Measurements from ENCODE around the gene RPUSD3. TPM values are rescaled to one million over a fixed set of nuclear protein-coding genes. Genes with fewer than 3 reads are reported as not detected.
A peak's percentile ranks its signal among the peaks of the same experiment; 100 is the strongest.

Gene RPUSD3
- total and polyA plus RNA-seq, 9 of the 15 experiments (the other 6 are each of a cell fraction or from before 2014, with no cell fraction given): 13.8 to 99.0 (median 59.3) TPM

DNA sequence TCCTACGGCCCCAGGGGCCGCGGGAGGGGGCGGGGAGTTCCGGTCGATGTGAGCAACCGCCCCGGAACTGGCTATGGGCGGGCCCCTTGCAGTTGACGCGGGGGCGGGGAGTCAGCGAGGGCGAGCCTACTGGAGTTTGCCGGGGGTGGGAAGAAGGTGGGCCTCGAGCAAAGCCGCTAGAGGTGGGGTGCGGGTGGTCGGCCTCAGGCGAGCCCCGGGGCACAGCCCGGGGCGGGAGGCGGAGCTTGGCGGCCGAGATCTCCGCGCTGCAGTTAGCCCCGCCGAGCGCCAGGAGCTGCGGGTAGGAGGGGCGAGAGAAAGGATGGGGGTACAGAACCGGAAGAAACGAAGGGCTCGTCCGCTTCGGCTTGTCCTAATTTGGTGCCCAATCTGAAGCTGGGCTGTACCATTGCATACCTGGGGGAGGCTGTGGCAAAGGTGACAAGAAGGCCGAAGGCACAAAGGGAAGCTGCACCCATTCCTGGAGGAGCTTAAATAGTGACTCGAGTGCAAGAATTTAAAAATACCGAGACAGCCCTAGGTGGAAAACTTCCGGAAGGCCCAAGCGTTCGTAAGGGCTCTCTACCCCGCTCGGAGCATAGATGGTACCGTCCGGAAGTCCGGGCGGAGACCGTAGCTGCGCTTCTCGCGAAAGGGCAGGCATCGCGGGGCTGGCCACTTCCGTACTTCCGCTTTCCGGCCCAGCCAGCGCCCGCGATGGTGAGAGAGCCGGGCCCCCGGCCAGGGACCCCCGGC, 51.2 kb downstream of the RPUSD3 start, which contains the start of the genes ARPC4 and TADA3 (continued):
- TF ChIP-seq, protein P1, sequence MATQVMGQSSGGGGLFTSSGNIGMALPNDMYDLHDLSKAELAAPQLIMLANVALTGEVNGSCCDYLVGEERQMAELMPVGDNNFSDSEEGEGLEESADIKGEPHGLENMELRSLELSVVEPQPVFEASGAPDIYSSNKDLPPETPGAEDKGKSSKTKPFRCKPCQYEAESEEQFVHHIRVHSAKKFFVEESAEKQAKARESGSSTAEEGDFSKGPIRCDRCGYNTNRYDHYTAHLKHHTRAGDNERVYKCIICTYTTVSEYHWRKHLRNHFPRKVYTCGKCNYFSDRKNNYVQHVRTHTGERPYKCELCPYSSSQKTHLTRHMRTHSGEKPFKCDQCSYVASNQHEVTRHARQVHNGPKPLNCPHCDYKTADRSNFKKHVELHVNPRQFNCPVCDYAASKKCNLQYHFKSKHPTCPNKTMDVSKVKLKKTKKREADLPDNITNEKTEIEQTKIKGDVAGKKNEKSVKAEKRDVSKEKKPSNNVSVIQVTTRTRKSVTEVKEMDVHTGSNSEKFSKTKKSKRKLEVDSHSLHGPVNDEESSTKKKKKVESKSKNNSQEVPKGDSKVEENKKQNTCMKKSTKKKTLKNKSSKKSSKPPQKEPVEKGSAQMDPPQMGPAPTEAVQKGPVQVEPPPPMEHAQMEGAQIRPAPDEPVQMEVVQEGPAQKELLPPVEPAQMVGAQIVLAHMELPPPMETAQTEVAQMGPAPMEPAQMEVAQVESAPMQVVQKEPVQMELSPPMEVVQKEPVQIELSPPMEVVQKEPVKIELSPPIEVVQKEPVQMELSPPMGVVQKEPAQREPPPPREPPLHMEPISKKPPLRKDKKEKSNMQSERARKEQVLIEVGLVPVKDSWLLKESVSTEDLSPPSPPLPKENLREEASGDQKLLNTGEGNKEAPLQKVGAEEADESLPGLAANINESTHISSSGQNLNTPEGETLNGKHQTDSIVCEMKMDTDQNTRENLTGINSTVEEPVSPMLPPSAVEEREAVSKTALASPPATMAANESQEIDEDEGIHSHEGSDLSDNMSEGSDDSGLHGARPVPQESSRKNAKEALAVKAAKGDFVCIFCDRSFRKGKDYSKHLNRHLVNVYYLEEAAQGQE (IDR thresholded peaks at IDR 0.05; ENCODE audit: borderline replicate concordance): no peak
- TF ChIP-seq, protein P1 (CRISPR knock-in tag; IDR thresholded peaks at IDR 0.05; ENCODE audit: low read depth): peak; percentile 56; the same call in 1 of the 2 replicates
- TF ChIP-seq MEF2A (IDR thresholded peaks at IDR 0.05; ENCODE audit: control insufficient read depth, low read depth, low read length): no peak
- TF ChIP-seq DDX20 (tag; IDR thresholded peaks at IDR 0.05; ENCODE audit: low read depth): no peak
- TF ChIP-seq E2F4 (CRISPR knock-in tag; IDR thresholded peaks at IDR 0.05; ENCODE audit: low read depth): no peak
- TF ChIP-seq ZNF311 (CRISPR knock-in tag; IDR thresholded peaks at IDR 0.05): no peak
- TF ChIP-seq TRIM25 (IDR thresholded peaks at IDR 0.05; ENCODE audit: borderline replicate concordance): no peak
- TF ChIP-seq ETV6 (IDR thresholded peaks at IDR 0.05; ENCODE audit: borderline replicate concordance in 1 of 2, low read depth in 2 of 2, low read length in 1 of 2): peak; percentile 26 to 63; a peak in 2 of 4 replicates
- no peak for TF ChIP-seq ETV6 (CRISPR knock-in tag; IDR thresholded peaks at IDR 0.05; ENCODE audit: borderline replicate concordance)

Data from K562 (cell line).